GM21529 (cell line): ENCODE data around the gene NEUROD6.

ENCODE experiments used
- ATAC-seq: cut with Tn5 transposase; IDR thresholded peaks from one replicate; pipeline ENCODE4 v1.9.1; 2021; ENCODE audit not compliant: unreplicated experiment

The NEUROD6 gene

DNA sequence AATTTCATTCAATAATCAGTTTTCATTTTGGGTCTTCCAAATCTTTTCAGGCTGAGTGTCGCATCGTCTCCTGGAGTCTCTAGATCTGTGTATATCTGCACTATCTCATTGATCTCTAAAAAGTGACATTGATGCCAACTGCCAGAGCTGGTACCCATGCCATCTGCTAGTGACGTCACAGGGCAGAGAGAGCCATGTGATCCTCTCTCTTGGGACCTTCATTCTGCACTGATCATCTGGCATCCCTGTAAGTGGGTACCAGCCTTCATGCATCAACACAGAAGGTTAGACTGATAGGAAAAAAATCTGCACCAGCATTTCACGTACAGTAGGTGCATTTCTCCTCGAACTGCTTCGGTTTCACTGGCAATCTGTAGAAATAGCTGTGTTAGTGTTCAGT, at the start of gene NEUROD6:
Gene NEUROD6, minus strand, starts transcription at position 124 of the 400 bp plus-strand sequence. CDS start 1,458 bp downstream, outside the sequence.
- ATAC-seq = no peak

DNA sequence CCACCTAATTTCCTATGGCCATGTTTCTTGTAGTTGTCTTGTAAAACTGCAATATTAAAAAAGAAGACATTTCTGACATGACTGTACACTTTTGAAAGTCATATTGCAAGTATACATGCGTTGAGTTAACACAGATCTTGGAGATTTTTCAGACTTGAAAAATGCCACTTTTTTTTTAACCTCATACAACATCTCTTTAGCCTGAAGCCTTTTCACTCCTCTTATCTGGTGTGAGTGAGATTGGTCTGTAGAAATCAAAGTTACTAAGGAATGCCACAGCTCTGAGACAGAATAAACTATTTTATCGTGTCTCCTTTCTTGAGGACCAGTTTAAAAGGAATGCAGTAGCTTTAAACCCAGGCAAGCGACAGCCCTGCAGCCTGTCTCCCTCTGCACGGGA, 43.9 kb upstream of the NEUROD6 start:
- no peak for ATAC-seq

DNA sequence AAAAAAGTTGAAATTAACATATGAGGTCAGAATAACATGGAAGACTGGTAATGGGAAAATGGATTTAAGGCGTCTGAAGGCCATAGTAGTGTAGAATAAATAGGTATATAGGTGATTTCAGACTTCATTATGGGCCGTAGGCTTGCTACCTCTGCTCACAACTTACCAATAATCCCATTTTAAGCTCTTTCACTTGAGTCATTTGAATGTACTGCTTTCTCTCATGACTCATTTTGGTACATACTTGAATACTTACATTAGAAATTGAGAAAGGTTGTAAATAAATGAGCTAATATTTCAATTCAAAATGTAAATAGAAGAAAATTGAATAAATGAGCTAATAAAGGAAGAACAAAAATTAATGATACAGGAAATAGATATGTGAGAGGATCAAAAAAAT, 42.2 kb upstream of the NEUROD6 start:
- no peak for ATAC-seq

DNA sequence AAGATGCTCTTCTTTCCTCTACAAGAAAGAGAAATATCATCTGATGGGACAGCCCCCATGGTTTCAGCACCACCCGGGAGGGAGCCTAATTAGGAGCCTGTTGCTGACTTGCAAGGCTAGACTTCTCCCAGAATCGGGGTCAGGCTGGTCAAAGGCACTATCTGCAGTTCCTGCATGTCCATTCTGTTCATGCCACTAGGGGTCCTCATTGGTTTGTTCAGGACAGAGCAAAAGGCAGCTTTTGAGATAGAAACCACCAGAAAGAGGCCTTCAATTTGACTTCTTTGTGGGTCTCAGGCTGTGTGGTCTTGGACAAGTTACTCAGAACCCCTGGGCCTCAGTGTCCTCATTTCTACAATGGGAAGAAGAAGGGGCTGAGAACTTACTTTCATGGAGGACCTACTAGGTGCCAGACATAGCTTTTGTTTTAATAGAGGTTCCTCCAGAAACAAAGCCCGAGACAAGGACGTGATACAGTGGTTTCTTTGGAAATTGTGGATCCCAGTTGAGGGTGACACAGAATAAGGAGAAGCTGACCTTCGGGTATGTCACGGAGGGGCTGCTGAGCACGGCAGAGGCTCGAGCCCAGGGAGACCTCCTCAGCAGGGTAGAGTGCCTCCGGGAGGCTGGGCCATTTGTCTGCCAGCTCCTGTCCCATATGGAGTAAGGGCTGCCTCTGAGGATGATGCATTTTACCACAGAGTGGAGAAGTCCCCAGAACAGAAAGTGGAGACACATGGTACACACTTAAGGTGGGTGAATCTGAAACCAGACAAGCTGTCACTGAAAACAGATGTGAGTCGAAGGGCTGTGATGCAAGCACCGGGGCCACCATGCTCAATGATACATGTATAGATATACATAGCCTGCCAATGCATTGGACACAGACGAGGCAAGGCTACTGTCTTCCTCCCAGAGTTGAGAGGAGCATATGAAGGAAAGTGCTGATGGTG, 33.1 kb upstream of the NEUROD6 start:
- ATAC-seq = peak; percentile 85

DNA sequence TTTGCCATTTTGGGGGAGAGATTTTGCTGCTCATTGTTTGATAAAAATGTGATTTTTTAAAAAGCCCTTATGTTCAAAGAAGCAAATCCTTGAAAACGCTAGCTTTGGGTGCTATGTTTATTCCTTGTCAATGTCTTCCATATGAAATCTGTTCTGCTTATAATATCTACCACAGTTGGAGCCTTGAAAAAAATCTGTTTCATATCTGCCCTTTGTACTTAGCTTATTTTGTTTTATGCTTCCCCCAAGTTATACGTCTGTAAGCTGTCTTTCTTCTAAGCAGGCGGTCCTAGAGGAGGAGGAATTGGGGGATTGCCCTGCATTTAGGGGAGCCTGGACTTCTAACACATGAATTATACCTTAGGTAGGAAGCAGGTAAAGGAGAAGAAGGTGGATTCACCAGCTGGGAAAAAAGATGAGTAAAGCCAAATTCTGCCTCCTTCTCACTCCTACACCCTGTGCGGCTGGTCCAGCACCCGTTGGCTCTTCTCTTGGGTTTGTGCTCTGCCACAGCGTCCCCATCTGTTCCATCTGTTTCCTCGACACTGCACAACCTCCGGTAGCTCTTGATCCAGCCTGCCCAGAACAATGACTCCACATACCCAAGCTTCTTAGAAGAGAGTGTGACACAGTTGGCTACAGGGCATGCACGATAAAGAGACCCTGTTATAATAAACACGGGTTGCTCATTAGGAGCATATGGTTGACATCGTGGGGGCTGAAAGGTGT, 31.9 kb upstream of the NEUROD6 start:
- ATAC-seq = no peak

DNA sequence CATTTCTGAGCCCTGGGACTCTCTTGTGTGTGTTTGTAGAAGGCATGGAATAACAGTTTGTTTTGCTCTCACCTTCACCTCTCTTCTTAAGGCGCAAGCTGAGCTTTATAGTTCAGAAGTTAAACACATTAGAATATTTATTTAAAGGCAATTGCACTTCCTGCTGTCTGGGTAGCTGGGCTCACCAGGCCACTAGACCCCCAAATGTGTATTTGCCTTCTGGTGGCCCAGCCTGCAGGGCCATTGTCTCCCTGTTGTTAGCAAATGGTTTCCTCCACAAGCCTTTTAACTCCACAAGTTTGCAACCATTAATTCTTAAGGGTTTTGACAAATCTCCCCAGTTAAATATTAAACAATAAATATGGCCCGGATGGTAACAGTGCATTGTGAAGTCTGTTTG, 31.1 kb upstream of the NEUROD6 start:
- no peak for ATAC-seq

DNA sequence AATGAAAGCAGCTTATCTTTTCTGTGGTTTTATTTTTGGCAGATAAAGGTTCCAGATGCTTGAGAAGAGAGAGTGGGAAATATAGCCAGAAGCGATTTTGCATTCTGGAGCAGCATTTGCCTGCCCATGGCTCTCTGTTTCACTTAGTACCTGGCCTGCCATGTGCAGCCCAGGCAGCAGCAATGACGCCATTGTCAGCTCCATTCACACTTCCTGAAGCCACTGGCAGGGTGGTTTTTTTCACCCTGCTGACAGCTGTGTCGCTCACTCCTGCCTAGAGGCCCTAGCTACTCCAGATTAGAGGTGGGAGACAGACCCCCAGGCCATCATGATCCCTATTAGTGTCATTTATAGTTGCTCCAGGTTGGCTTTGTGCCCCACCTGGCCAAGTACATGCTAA, 30.1 kb upstream of the NEUROD6 start:
- ATAC-seq = no peak

DNA sequence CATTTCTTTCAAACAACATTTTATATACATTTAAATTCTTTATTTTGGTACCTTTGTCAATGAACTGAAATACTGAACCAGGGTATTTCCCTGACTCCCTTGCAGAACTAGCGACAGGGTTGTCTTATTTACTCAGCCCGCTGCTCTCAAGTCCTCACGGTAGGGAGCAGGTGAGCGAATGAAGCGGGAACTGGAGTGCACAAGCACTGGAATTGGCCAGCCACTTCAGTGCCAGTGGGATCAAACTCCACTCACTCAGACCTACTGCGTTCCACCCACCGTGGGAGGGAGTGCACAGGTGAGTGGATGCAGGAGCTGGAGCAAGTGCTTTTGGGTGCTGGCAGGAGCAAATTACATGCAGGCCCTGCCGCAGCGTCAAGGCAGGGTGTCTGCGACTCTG, 28.1 kb upstream of the NEUROD6 start:
- ATAC-seq = no peak

DNA sequence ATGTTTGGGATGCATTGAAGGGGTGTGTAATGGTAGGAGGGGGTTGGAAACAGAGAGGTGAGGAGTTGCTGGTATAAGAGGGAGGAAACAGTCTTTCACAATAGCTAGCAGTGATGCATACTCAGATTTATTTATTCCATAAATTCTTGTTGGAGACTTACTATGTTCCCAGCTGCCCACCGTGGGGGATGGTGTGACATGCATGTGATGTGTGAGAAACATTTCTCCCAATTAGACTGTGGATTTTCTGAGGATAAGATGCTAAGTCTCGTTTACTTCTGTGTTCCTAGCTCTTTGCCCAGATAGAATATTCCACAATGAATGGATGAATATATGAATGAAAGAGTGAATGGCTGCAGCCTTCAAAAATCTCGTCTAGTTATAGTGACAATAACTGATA, 23.0 kb upstream of the NEUROD6 start:
- no peak for ATAC-seq

DNA sequence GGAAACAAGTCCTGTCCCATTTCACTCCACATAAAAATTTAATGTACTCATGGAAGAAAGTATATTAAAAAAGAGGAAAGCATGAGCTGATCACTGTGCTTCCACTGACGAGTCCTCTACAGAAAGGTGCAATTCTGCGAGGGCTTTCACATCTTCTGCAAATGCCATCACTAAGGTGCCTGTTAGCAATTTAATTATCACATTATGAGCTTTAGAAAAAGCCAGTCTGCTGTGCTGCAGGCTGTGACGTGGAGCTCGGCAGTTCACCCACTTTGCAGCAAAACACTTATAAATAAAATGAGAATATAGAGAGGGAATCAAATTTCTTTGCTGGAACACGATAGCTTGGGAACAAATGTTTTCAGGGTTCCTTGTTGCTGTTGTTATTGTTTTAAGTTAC, 22.5 kb upstream of the NEUROD6 start:
- ATAC-seq = no peak

DNA sequence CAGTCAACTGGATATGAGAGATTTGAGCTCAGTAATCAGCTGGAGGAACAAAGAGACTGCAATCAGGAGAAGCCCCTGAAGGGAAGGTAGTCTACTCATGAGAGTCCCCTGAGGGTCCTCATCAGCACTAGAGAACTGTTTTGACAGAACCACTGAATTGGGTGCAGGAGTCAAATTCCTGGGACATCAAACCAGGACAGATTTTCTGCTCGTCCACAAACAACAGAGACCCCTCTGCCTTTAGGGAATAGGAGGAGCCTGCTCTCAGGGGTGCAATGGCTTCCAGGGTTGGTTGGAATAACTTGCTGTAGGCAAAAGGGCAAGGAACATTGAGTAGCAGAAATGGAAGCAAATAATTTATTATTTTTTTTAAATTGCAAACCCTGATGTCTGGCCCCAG, 21.9 kb upstream of the NEUROD6 start:
- no peak for ATAC-seq

DNA sequence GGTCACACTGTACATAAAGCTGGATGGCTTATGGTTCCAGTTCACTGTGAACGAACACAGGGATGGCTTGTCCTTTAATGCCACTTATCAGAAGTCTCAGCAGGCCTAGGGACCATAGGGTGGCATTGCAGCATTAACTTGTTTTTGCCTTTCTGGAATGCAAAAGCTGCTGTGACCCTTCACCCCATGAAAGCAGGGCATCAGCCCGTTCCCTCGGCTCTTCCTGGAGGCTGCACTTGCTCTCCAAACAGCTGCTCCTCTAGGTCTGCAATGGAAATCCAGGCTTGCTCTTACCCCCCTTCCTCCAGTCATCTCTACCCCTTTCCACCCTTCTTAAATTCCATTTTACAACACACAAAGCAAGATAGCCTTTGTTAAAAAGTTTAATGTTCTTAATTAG, 17.9 kb upstream of the NEUROD6 start:
- ATAC-seq = no peak

DNA sequence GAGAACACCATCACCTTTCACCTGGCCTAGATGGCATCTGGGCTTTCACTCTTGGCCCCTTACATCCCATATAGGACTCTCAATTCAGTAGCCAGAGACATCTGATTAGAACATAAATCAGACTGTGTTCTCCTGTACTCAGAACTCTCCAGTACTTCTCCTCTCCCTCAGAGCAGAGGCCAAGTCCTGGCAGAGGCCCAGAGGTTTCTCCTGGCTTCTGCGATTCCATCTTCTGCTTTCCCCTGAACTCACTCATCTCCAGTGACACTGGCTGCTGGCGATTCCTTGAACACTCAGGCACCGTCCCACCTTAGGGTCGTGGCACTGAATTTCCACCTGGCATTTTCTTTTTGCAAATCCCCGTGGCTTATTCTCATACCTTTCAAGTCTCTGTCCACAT, 4.9 kb upstream of the NEUROD6 start:
- ATAC-seq = no peak

DNA sequence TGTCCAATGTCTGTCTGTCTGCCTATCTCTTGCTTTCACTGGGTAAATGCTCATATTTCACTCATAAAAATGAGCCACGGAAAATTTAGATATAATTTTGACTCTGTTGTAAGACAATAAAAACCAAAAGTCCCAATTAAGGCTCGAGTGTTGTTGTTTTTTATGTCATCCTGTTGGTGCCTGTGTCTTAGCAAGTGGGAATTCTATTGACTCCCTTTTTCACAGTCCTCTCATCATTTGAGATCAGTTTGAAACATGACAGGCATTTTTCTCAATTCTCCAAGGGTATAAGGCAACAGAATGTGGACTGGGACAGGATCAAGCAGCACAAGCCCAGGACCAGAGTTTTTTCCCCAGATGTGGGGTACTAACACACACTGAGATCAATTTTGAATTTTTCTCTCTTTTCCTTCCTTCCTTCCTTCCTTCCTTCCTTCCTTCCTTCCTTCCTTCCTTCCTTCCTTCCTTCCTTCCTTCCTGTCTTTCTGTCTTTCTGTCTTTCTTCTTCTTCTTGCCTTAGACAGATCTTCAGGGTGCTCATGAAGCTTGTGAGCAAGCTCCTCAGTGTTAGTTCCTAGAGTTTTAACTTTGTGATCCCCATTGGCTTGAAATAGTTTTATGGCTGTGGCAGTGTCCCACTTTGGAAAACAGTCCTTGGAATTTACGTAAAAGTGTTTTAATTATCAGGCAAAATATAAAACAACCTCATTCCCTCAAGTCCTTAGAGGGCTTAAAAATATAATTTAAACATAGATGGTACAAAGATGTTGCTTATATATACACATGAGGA, 3.2 kb upstream of the NEUROD6 start:
- ATAC-seq = no peak

DNA sequence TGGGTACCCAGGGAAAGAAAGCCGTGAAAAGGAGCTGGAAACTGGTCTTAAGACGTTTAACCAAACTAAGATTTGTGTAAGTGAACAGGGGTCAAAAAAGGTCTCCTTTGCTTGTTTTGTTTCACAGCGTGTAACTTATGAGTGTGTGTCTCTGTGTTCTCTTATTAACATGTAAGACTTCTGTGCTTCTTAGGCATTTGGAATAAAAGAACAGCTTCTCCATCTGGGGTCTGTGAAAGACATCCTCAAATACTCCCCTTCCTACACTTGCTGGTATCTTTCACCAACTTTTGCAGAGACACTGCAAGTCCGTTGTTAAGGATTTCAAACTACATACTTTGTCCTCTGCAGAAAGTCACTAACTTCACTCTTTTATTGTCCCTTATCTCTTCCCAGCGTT, 615 bp upstream of the NEUROD6 start:
- ATAC-seq = no peak

DNA sequence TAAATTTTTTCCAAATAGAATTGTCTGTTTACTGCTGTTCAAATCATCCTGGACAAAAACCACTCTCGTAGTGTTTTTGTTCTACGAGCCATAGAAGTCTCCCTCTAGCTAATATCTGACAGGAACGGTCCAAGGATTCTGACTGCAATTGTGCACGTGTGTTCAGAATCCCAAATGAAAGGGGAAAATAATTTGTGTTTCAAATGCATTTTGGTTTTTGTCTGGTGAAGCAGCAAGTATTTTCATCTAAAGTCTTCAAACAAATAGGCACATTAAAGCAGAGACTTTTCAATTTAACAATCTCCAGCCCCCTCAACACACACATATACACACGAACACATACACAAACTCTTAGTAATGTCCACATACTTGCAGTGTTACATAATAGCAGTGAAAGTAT, 475 bp downstream of the NEUROD6 start:
- ATAC-seq = no peak

DNA sequence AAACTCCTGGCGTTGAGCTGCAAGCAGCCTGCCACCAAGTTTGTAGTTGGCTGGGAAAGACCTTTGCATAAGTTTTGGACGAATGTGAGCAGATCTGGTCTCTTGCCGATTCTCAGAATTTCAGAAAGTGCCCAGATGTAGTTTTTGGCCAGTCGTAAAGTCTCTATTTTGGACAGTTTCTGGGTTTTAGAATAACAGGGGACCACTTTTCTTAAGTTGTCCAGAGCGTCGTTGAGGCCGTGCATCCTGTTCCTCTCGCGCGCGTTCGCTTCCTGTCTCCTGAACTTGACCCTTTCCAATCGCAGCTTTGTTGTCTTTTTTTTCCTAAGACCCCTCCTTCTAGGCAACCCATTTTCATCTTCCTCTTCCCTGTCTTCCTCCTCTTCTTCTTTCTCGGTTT, 1.8 kb downstream of the NEUROD6 start:
- ATAC-seq = no peak

DNA sequence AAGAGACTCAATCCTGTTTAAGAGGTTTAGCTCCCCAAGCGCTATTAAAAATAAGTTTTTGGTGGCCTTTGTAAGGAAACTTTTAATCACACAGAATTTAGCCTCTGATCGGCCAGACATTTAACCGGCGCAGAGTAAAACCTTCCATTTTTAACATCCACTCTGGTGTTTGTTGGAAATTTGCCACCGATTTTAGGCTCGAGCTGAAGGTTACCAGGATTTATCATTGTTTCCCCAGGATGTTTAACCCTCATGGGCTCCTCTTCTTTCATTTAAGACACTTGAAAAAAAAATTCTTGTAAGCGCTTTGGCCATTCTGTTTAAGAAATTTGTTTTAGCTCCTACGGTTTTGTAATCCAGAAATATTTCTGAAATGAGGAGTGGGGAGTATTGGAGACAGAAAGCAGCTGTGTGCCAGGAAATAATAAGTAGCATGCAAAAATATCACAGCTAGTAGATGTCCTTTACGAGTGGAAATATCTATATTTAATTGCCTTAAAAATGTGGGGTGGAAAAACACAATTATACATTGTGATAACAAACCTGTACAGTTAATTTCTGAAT, 3.4 kb downstream of the NEUROD6 start:
- no peak for ATAC-seq

DNA sequence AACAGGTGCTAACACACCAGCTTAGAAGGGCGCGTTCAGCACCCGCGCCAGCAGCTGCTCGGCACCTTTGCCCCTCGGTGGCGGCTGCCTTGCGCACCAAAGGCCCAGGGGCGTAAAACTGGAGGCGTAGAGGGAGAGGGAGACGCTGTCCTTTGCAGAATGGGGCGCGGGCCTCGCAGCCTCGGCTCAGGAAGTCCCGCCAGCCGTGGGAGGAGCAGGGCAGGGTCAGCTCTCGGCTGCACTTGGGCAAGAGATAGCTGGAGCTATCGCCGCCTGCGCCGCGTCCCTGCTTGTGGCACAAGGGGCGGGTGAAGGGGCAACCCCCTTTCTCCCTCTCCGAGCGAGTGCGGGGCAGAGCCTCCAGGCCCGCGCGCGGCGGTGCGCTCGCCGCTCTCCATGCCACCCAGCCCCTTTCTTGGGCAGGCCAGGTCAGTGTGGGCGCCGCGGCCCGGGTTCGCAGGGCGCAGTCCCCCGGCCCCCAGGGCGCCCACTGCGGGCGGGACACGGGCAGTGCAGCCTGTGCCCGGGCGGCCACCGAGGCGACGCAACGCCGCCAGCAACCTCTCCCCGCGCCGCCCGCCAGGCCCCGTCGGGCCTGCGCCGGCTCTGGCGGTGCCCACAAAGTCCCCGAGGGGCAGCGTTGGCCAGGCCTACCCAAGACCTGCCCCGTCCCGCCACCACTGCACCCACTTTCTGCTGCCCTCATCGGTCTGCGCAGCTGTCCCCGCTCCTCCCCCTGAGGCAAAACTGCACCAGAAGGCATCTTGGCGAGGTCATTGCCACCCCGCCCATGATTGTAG, 4.1 kb downstream of the NEUROD6 start:
- no peak for ATAC-seq

DNA sequence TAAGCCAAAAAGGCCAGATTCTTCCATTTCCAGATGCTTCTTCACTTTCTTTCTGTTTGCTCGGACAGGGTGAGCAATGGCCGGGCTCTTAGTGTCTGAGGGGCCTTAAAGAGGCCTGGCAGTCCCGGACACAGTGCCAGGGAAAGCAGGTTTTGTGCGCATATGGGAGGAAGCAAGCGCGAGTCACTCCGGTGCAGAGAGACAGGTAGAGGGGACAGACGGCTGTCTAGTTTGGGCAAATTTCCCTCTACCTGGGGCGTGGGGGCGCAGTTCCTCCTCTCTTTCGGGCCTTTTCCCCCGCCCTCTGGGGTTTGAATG, 4.7 kb downstream of the NEUROD6 start:
- no peak for ATAC-seq
